PFSK-1 (cell line): ENCODE results near the gene AATK.

ENCODE experiments used
- FOXP2 ChIP-seq: optimal IDR thresholded peaks from 2 replicates; pipeline ENCODE3; 2011; ENCODE audit warnings: borderline replicate concordance, control low read depth, inconsistent platforms; ENCODE audit not compliant: insufficient read depth; ENCODE audit errors: extremely low read length, extremely low read depth
- POLR2AphosphoS5 ChIP-seq: IDR thresholded peaks from 2 replicates; pipeline ENCODE4 v1.6.1; 2012; ENCODE audit warnings: low read depth, mild to moderate bottlenecking, control low read depth, low read length, moderate library complexity
- TAF1 ChIP-seq: IDR thresholded peaks from 2 replicates; pipeline ENCODE4 v1.6.1; 2012; ENCODE audit warnings: low read length, control low read depth, borderline replicate concordance; ENCODE audit not compliant: insufficient read depth

GRCh38 chr17:81197409-81197795 lies 31.4 kb upstream of the AATK start:
- no peak for TF ChIP-seq TAF1
- TF ChIP-seq FOXP2 = no peak
- TF ChIP-seq POLR2AphosphoS5 = no peak
